Keratinocyte (primary cell): ENCODE results near the gene CDKN2C.

Experiments
- EZH2 ChIP-seq: IDR thresholded peaks from one replicate; pipeline ENCODE4 v1.6.1; 2012; ENCODE audit warnings: inconsistent platforms, mild to moderate bottlenecking, low read length, moderate library complexity
- TF ChIP-seq, protein P1 (sequence below), 3 experiments: IDR thresholded peaks in 1 of 3; conservative IDR thresholded peaks in 1 of 3; optimal IDR thresholded peaks in 1 of 3; 2 replicates in 2 of 3; 3 replicates in 1 of 3; pipeline versions ENCODE3 to v1.5.1; 2011; ENCODE audit warnings: low read length in 3 of 3, mild to moderate bottlenecking in 3 of 3, moderate library complexity in 2 of 3, control low read depth in 1 of 3, inconsistent platforms in 1 of 3; ENCODE audit not compliant: insufficient read depth in 2 of 3; ENCODE audit errors: extremely low read depth in 1 of 3

DNA sequence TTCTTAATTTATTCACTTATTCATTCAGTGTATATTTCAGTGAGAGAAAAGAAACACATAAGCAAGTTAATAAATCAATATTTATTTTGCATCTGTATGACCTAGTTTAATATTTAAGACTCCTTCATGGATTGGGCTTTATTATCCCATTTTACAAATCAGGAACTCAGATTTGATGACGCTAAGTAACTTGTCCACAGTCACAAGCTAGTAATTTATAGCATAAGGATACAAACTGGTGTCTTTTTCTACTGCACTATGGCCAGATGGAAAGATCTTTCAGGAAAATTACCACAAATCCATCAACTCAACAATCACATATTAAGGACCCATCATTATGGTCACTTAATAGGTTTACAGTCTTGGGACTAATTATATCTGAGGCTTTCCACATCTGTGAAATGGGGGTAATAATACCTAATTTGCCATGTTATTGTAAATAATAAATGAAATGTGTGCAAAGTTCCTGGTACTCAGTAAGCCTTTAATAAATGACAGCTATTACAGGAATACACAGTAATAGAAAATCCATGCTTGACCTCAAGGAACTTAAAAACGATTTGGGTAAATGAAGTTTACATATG, 13.3 kb downstream of the CDKN2C start:
- TF ChIP-seq, protein P1, sequence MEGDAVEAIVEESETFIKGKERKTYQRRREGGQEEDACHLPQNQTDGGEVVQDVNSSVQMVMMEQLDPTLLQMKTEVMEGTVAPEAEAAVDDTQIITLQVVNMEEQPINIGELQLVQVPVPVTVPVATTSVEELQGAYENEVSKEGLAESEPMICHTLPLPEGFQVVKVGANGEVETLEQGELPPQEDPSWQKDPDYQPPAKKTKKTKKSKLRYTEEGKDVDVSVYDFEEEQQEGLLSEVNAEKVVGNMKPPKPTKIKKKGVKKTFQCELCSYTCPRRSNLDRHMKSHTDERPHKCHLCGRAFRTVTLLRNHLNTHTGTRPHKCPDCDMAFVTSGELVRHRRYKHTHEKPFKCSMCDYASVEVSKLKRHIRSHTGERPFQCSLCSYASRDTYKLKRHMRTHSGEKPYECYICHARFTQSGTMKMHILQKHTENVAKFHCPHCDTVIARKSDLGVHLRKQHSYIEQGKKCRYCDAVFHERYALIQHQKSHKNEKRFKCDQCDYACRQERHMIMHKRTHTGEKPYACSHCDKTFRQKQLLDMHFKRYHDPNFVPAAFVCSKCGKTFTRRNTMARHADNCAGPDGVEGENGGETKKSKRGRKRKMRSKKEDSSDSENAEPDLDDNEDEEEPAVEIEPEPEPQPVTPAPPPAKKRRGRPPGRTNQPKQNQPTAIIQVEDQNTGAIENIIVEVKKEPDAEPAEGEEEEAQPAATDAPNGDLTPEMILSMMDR (optimal IDR thresholded peaks at IDR 0.05 in 1 of 3, IDR thresholded peaks at IDR 0.05 in 1 of 3, conservative IDR thresholded peaks at IDR 0.05 in 1 of 3; ENCODE audit: extremely low read depth in 1 of 3, insufficient read depth in 2 of 3, low read length in 3 of 3) = no peak
- TF ChIP-seq EZH2 = no peak
